CD8-positive, alpha-beta memory T cell (primary cell): ENCODE measurements around the gene SMOC1. TPM values are rescaled to one million over a fixed set of nuclear protein-coding genes. Genes with fewer than 3 reads are reported as not detected.

Experiments used
- CTCF ChIA-PET: fragments of 350-600 bp; sonication (Branson Sonifier 250); formaldehyde crosslinking; loops from one replicate; lab custom pipeline; 2021; ENCODE audit warnings: antibody characterized with exemption; lab: Charles Lee
- POLR2A ChIA-PET: fragments of 350-600 bp; sonication (Branson Sonifier 250); formaldehyde crosslinking; loops from one replicate; lab custom pipeline; 2021; ENCODE audit warnings: antibody characterized with exemption; lab: Charles Lee
- DNase-seq, 5 donors: peaks; one replicate each; pipeline versions ENCODE4 v3.0.0 to v3.0.0-alpha.2; 2020 to 2022; ENCODE audit warnings: mixed read lengths in 1 of 5
- H3K27ac ChIP-seq: one replicate; pipeline ENCODE4 v1.7.0; 2013; ENCODE audit warnings: low read depth, mild to moderate bottlenecking, low read length, moderate library complexity
- H3K27me3 ChIP-seq: 2 replicates; pipeline ENCODE4 v1.7.0; 2013; ENCODE audit warnings: low read length, mild to moderate bottlenecking; ENCODE audit not compliant: insufficient read depth, poor library complexity, severe bottlenecking
- H3K36me3 ChIP-seq: 2 replicates; pipeline ENCODE4 v1.7.0; 2013; ENCODE audit warnings: mild to moderate bottlenecking, low read length, moderate library complexity; ENCODE audit not compliant: insufficient read depth
- H3K4me1 ChIP-seq: 2 replicates; pipeline ENCODE4 v1.7.0; 2013; ENCODE audit warnings: mild to moderate bottlenecking, low read length, moderate library complexity; ENCODE audit not compliant: insufficient read depth
- H3K4me3 ChIP-seq: 2 replicates; pipeline ENCODE4 v1.7.0; 2013; ENCODE audit warnings: mild to moderate bottlenecking, low read length
- H3K9me3 ChIP-seq: 2 replicates; pipeline ENCODE4 v1.7.0; 2013; ENCODE audit warnings: mild to moderate bottlenecking, low read length
- H3K27ac Mint-ChIP-seq, 8 donors: one replicate each; pipeline ENCODE4 v1.8.0; 2020 to 2021; ENCODE audit warnings: mixed read lengths in 8 of 8, mild to moderate bottlenecking in 6 of 8, inconsistent platforms in 3 of 8, moderate library complexity in 3 of 8
- H3K27me3 Mint-ChIP-seq, 2 donors: one replicate each; pipeline ENCODE4 v1.8.0; 2020 to 2021; ENCODE audit warnings: mixed read lengths in 2 of 2, mild to moderate bottlenecking in 1 of 2, moderate library complexity in 1 of 2
- H3K36me3 Mint-ChIP-seq, 3 donors: one replicate each; pipeline ENCODE4 v1.8.0; 2020 to 2021; ENCODE audit warnings: mixed read lengths in 3 of 3, inconsistent platforms in 1 of 3, mild to moderate bottlenecking in 1 of 3
- H3K4me1 Mint-ChIP-seq, 3 donors: one replicate each; pipeline ENCODE4 v1.8.0; 2020 to 2021; ENCODE audit warnings: mixed read lengths in 3 of 3, inconsistent platforms in 1 of 3, mild to moderate bottlenecking in 1 of 3
- H3K4me3 Mint-ChIP-seq, 7 donors: one replicate each; pipeline ENCODE4 v1.8.0; 2020 to 2021; ENCODE audit warnings: mixed read lengths in 7 of 7, mild to moderate bottlenecking in 6 of 7, moderate library complexity in 4 of 7, inconsistent platforms in 2 of 7
- H3K9me3 Mint-ChIP-seq, 5 donors: one replicate each; pipeline ENCODE4 v1.8.0; 2020 to 2022; ENCODE audit warnings: mixed read lengths in 5 of 5, mild to moderate bottlenecking in 3 of 5, moderate library complexity in 2 of 5, inconsistent platforms in 1 of 5
- polyA plus RNA-seq: library from polyadenylated mRNA; unstranded; fragments of 300-500 nt; fragmentation: Illumina TruSeq; gene quantifications from one replicate; pipeline ENCODE4 v1.2.3, GENCODE V29; 2021
- total RNA-seq, 2 experiments: library from RNA; stranded (reverse); gene quantifications; one replicate each; pipeline ENCODE4 v1.2.3, GENCODE V29; 2021

The SMOC1 gene
- total and polyA plus RNA-seq, 3 experiments from 2014 or later, result not detected

DNA sequence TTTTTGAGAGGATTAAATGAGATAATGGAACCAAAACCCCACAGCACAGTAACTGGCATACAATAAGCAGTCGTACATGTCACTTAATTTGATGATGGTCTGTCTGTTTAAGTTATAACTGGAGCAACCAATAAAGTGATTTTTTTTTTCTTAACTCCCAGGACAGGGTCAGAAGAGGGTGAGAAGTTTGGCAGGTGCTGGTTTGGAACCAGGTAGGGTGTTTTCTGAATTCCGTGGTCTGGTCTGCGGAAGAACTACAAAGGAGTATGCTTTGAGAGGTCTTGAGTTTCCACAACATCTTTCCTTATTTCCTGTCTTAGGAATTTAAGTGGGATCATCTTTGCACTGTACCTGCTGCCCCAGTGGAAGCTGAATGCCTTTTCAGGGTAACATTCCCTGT lies 197.8 kb downstream of the SMOC1 start:
- H3K4me3 Mint-ChIP-seq, result no peak overlapping the region
- ChIA-PET CTCF (no interaction called here), POLR2A (no interaction called here)
- Histone ChIP-seq H3K36me3 (no peaks in the 10 kb centered on the region), H3K9me3 (no peaks in the 10 kb centered on the region), H3K4me1 (no peaks in the 10 kb centered on the region), H3K27me3 (no peaks in the 10 kb centered on the region), H3K27ac (no peak overlapping the region), H3K4me3 (no peak overlapping the region)
- no peaks in the 10 kb centered on the region for H3K9me3 Mint-ChIP-seq
- no peak for DNase-seq
- H3K27ac Mint-ChIP-seq, result no peak overlapping the region
- H3K36me3 Mint-ChIP-seq, result no peaks in the 10 kb centered on the region
- peaks cover 17 to 45% of the 10 kb centered on the region in 2 donors for H3K27me3 Mint-ChIP-seq
- no peaks in the 10 kb centered on the region for H3K4me1 Mint-ChIP-seq

DNA sequence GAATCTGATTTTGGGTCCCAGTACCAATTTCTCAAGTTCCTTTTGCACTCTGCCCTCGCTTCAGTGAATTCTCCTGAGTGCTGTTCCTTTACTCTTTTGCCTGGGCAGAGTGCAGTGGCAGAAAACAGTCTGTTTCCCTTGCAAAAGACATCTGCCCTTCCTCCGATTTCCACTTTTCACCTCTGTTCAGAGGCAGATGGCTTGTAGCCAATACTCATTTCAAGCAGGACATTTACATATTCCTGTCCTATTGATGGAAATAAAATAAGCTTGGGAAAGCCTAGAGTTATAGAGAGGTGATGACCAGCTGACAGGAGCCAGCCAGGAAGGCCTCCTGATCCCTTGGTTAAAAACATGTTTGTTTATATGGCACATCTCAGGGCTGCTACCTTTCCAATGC lies 198.5 kb downstream of the SMOC1 start:
- DNase-seq, result no peak
- Mint-ChIP-seq H3K27ac (no peak overlapping the region), H3K4me1 (no peaks in the 10 kb centered on the region), H3K9me3 (no peaks in the 10 kb centered on the region), H3K27me3 (peaks cover 17 to 49% of the 10 kb centered on the region in 2 donors), H3K36me3 (no peaks in the 10 kb centered on the region), H3K4me3 (no peak overlapping the region)
- no peaks in the 10 kb centered on the region for H3K27me3 ChIP-seq
- POLR2A ChIA-PET, result no interaction called here
- CTCF ChIA-PET, result no interaction called here
- H3K36me3 ChIP-seq, result no peaks in the 10 kb centered on the region
- H3K4me3 ChIP-seq, result no peak overlapping the region
- H3K27ac ChIP-seq, result no peak overlapping the region
- H3K9me3 ChIP-seq, result no peaks in the 10 kb centered on the region
- H3K4me1 ChIP-seq, result no peaks in the 10 kb centered on the region

DNA sequence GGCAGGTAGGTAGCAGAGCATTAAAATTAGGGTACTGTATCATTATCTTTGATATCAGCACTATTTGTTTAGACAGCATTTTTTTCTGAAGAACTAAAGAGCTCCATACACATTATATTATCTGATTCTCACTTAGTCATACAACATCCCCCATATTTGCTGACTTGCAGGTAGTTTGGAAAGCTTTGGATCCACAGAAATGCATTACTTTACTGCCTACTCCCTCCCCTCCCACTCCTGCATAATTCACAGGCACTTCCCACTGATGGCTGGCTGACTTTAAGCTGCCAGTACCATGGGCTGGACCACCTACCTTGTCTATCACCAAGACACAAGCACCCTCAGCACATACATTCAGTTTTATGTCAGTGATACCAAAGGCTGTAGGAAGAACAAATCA lies 199.1 kb downstream of the SMOC1 start:
- POLR2A ChIA-PET, result no interaction called here
- Histone ChIP-seq H3K27me3 (no peaks in the 10 kb centered on the region), H3K4me1 (no peaks in the 10 kb centered on the region), H3K36me3 (no peaks in the 10 kb centered on the region), H3K9me3 (no peaks in the 10 kb centered on the region), H3K27ac (no peak overlapping the region), H3K4me3 (no peak overlapping the region)
- no peaks in the 10 kb centered on the region for H3K36me3 Mint-ChIP-seq
- H3K4me3 Mint-ChIP-seq, result no peak overlapping the region
- CTCF ChIA-PET, result no interaction called here
- peaks cover 21 to 47% of the 10 kb centered on the region in 2 donors for H3K27me3 Mint-ChIP-seq
- H3K4me1 Mint-ChIP-seq, result no peaks in the 10 kb centered on the region
- H3K9me3 Mint-ChIP-seq, result no peaks in the 10 kb centered on the region
- no peak for DNase-seq
- H3K27ac Mint-ChIP-seq, result no peak overlapping the region

DNA sequence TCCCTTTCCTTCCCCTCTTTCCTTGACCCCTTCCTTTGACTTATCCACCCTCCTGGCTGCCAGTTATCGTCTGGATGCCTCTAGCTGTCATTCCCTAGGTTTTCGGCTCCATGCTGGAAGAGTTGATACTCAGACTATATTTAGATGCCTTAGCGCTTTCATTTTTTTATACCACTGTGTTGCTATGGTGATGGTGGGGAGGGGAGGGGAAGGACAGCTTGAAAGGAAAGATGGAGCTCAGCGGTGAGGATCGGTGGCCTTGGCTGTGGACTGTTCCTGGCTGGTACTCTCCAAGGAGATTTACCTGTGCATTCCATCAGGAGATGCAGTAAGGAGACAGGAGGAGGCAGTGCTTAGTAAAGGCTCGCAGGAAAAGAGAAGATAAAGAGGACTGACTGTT lies 200.9 kb downstream of the SMOC1 start:
- Histone ChIP-seq H3K4me1 (no peaks in the 10 kb centered on the region), H3K4me3 (no peak overlapping the region), H3K27me3 (no peaks in the 10 kb centered on the region), H3K36me3 (no peaks in the 10 kb centered on the region), H3K9me3 (no peaks in the 10 kb centered on the region), H3K27ac (no peak overlapping the region)
- H3K4me1 Mint-ChIP-seq, result no peaks in the 10 kb centered on the region
- no peaks in the 10 kb centered on the region for H3K9me3 Mint-ChIP-seq
- no peak for DNase-seq
- POLR2A ChIA-PET, result no interaction called here
- H3K27ac Mint-ChIP-seq, result no peak overlapping the region
- CTCF ChIA-PET, result no interaction called here
- no peak overlapping the region for H3K4me3 Mint-ChIP-seq
- peaks cover 18 to 49% of the 10 kb centered on the region in 2 donors for H3K27me3 Mint-ChIP-seq
- no peaks in the 10 kb centered on the region for H3K36me3 Mint-ChIP-seq

Other genes starting within 250 kb of the SMOC1 start
- gene SRSF5, start 112.3 kb upstream of the SMOC1 start, total RNA-seq, result 100 to 1,000 TPM; 291 to 307 TPM
- 1,226 TPM for gene SRSF5, start 112.3 kb upstream of the SMOC1 start, polyA plus RNA-seq
- not detected for gene SLC10A1, start 82.2 kb upstream of the SMOC1 start, total RNA-seq
- not detected for gene SLC10A1, start 82.2 kb upstream of the SMOC1 start, polyA plus RNA-seq